D721Med (cell line): ENCODE measurements around the gene SRSF3.

Experiments
- DNase-seq: peaks from one replicate; pipeline ENCODE4 v3.0.0; 2011; ENCODE audit warnings: low spot score; ENCODE audit not compliant: insufficient read length
- FAIRE-seq: peaks from 2 replicates; lab custom pipeline; 2011; peaks lifted over from hg19 to GRCh38; lab: Jason Lieb, UNC
- CTCF ChIP-seq: IDR thresholded peaks from 2 replicates; pipeline ENCODE4 v1.5.1; 2012; ENCODE audit warnings: mild to moderate bottlenecking, control low read depth; ENCODE audit not compliant: insufficient read depth; ENCODE audit errors: missing control alignments

Gene SRSF3

DNA sequence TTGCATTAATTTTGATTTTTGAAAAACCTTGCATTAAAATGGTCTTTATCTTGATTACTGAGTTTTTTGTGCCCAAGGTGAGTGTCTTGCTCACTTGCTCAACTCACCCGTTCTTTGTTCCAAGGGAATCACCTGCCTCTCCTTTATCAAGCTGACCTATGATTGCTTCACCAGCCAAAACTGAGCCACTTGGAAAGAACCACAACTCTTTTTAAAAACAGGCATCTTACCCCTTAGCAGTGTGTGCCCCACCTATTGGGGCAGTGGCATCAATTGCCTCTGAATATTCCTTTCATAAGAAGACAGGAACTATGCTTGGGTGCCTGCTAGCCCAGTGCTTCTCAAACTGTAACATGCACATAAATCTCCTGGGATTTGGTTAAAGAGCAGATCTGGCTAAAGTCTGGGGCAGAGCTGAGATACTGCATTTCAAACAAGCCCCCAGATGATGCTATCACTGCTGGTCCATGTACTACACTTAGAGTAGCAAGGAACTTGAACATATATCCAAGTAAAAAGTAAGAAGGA lies 43.6 kb upstream of the SRSF3 start:
- no peak for FAIRE-seq
- TF ChIP-seq CTCF, result no peak
- no peak for DNase-seq

- DNase-seq, result no peak
- FAIRE-seq, result no peak
- no peak for TF ChIP-seq CTCF
Observed at GRCh38 chr6:36555750-36556252, 38.4 kb upstream of the SRSF3 start.

DNA sequence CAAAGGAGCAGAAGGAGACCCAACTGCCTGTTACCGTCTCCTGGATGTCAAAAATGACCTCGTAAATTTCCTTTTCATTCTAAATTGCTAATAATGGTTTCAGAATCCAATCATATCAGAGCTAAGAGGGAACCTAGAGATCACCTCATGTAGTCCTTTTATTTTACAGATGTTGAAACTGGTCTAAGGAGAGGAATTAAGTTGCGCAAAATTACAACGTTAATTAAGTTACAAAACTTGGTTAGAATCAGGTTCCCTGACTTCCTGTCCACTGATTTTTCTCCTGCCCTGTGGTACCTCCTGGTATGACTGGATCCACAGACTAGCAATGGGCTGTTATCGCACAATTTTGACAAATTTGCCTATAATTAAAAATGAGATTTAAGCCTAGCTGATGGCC lies 37.9 kb upstream of the SRSF3 start:
- no peak for DNase-seq
- no peak for TF ChIP-seq CTCF

GRCh38 chr6:36559011-36559793 lies 35.0 kb upstream of the SRSF3 start:
- FAIRE-seq (no peak), DNase-seq (no peak)
- TF ChIP-seq CTCF, result no peak

More for the DNA sequence above, 37.9 kb upstream of the SRSF3 start:
- FAIRE-seq, result no peak

DNA sequence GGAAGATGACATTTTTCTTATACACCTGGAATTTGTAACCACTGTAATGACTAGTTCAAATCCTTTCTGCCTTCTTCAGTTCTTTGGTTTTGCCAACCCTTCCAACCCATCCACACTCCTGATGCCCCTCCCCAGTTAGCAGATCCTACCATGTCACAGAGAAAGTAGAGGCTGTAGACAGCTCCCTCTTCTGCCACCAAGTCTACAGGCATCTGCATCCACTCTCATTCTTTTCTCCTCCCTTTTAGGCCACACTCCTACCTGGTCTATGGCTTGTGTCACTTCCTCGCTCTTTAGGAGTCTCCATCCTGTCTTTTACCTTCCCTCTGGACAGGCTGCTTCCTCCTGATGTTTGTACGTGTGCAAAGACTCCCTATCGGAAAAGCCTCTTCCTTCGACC lies 33.3 kb upstream of the SRSF3 start:
- FAIRE-seq (no peak), DNase-seq (no peak)
- TF ChIP-seq CTCF, result no peak

DNA sequence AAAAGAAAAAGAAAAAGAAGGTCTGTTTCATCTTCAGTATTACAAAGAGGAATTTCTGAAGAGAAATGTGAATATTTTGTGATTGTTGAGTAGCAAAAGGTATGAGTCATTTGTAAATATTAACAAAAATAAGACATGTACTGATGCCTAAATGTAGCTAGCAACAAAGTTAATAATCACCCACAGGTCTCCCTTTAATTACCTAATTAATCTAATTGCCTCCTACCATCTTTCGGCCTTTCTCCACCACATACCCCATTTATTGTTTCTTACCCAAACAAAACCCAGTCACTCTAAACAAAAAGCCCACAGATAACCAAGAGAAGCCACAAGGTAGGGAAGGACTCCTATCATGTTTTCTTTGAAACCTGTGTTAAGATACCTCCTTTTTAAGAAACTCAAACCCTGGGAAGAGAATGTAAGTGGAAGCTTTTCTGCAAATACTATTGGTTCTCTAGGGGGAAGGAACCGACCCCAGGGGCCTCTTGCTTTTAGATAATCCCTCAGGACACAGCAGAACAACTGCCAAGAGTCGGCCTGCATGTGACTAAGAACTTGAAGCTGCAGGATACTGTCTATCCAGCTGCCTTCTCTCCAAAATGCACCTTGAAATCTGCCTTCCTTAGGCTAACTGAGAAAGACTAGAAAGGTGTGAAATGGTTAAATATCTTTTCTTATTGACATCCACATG lies 30.8 kb upstream of the SRSF3 start:
- no peak for DNase-seq
- TF ChIP-seq CTCF, result no peak
- FAIRE-seq, result no peak
